ENCODE results near the gene CTIF. TPM values are rescaled to one million over a fixed set of nuclear protein-coding genes. Genes with fewer than 3 reads are reported as not detected.

CTIF gene
- total RNA-seq, 1 experiment from 2014 or later: 23.8 TPM

- no peak for DNase-seq (ENCODE audit: low spot score)
Observed at GRCh38 chr18:48899558-48900174, 360.8 kb downstream of the CTIF start.

GRCh38 chr18:48900469-48900868, 361.6 kb downstream of the CTIF start:
- no peak for DNase-seq (ENCODE audit: low spot score)

- no peak for DNase-seq (ENCODE audit: low spot score)
Observed at GRCh38 chr18:48901145-48902022, 362.6 kb downstream of the CTIF start.

GRCh38 chr18:48902023-48902855, 363.4 kb downstream of the CTIF start:
- DNase-seq (ENCODE audit: low spot score): peak; percentile 71

- DNase-seq (ENCODE audit: low spot score): no peak
Observed at GRCh38 chr18:48902856-48903601, 364.2 kb downstream of the CTIF start.

- DNase-seq (ENCODE audit: low spot score): no peak
Observed at GRCh38 chr18:48904091-48904490, 365.3 kb downstream of the CTIF start.

- DNase-seq (ENCODE audit: low spot score): no peak
Observed at GRCh38 chr18:48904847-48905394, 366.1 kb downstream of the CTIF start.

- no peak for DNase-seq (ENCODE audit: low spot score)
Observed at GRCh38 chr18:48905513-48905912, 366.7 kb downstream of the CTIF start.

GRCh38 chr18:48908916-48909315, 370.1 kb downstream of the CTIF start:
- no peak for DNase-seq (ENCODE audit: low spot score)

- no peak for DNase-seq (ENCODE audit: low spot score)
Observed at GRCh38 chr18:48909721-48910120, 370.9 kb downstream of the CTIF start.

GRCh38 chr18:48910972-48911545, 372.2 kb downstream of the CTIF start:
- no peak for DNase-seq (ENCODE audit: low spot score)

Other genes with a start within 250 kb of the CTIF start
- gene ZBTB7C, start 129.6 kb upstream of the CTIF start, total RNA-seq (2014; rRNA removed; shearing (Covaris generic)): 1.4 and 3.4 TPM in 2 replicates